GM10266 (cell line): Measurements from ENCODE around the gene FILIP1.

Source experiments
- DNase-seq: peaks from one replicate; pipeline ENCODE4 v3.0.0; 2012; ENCODE audit errors: extremely low spot score
- CTCF ChIP-seq: IDR thresholded peaks from 2 replicates; pipeline ENCODE4 v1.5.1; 2012; ENCODE audit warnings: mild to moderate bottlenecking, low read depth; ENCODE audit not compliant: control insufficient read depth, insufficient read depth; ENCODE audit errors: missing control alignments

Gene FILIP1

DNA sequence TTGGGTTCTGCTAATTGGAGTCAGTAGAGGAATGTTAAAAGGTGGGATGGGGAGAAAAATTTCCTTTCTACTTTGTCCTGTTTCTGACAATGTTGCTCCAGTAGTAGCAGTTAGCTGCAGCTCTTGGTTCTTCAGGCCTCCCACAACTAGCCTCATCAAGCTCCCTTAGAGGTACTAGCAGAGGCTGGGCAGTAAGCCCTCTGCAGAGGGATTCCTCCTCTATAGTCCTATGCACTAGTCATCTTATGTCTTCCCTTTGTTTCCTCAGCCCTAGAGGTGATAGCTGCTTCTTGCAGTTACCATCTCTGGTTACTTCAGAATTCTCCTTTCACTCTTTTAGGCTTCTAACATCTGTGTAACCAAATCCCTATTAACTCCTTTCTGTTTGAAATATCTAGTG, 99.8 kb downstream of the FILIP1 start:
- no peak for TF ChIP-seq CTCF
- DNase-seq: no peak

DNA sequence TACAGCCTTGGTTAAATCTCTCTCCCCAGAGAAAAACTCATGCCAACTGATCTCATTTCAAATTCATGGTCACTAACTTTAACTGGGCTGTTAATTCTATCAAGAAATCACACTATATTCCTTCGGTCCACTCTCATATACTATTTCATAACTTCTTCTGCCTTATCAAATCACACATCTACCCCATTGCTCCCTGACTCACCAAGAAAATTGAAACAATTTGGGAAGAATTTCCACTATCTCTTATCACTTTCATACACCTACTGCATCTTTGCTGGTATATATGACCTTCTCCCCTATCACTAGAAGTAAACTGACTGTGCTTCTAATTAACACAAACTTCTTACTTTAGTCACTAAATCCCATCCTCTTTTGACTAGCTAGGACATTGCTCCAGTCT, 102.3 kb downstream of the FILIP1 start:
- DNase-seq: no peak
- no peak for TF ChIP-seq CTCF

- no peak for DNase-seq
- TF ChIP-seq CTCF: no peak
Measured at GRCh38 chr6:75386050-75386770, 107.4 kb downstream of the FILIP1 start.

DNA sequence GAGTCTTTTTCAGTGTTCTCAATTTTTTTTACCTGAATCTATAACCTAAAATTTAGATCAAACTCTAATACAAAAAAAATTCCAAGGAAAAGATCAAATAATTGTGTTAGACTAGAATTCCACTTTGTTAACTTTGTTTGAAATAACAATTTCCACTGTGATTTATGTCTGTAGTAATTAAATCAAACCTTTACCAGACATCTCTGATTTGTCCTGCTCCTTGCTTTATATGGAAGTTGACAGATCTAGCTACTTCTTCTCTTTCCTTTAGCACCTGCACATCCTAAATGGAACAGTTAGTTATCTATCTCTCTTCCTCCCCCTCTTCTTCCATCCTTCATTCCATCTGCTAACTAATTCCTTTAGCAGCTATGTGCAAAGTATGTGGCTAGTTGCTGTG, 109.5 kb downstream of the FILIP1 start:
- no peak for DNase-seq
- TF ChIP-seq CTCF: no peak

DNA sequence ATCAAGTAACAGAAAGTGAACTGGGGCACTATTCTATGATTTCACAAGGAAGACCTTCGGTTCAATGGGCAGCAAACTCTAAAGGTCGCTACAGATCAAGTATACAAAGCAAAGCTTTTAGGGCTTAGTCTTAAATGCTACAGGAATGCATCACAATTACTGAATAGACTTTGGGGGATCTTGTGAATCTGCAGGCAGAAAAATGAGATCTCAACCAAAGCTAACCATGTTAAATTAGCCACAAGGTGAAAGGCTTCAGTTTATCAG, 111.0 kb downstream of the FILIP1 start:
- no peak for TF ChIP-seq CTCF
- DNase-seq: no peak

- TF ChIP-seq CTCF: no peak
- DNase-seq: no peak
Measured at GRCh38 chr6:75381877-75382633, 111.5 kb downstream of the FILIP1 start.

DNA sequence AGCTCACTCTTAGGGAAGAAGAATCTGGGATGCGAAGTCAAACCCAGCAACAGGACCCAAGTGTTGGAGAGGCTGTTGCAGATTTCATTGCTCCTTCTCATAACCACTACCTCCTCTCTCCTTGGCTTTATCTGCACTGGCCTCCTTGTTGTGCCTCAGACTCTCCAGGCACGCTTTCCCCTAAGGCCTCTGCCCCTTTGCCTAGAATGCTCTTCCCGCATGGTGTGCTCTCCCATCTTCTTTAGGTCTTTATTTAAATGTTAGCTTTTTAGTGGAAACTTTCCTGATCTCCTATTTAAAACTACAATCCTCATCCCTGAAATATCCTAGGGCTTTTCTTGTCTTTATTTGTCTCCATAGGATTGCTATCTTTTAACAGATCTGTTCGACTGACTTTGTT, 114.1 kb downstream of the FILIP1 start:
- DNase-seq: no peak
- no peak for TF ChIP-seq CTCF
